Ishikawa (cell line): ENCODE results near the gene C1QTNF3.

Source experiments
- CEBPB ChIP-seq: IDR thresholded peaks from 2 replicates; pipeline ENCODE4 v1.6.1; 2012
- CREB1 ChIP-seq: IDR thresholded peaks from 2 replicates; pipeline ENCODE4 v1.6.1; 2012; ENCODE audit warnings: low read depth
- EGR1 ChIP-seq: IDR thresholded peaks from 2 replicates; pipeline ENCODE4 v1.6.1; 2012
- EP300 ChIP-seq: IDR thresholded peaks from 2 replicates; pipeline ENCODE4 v1.6.1; 2012; ENCODE audit warnings: borderline replicate concordance
- FOXM1 ChIP-seq: IDR thresholded peaks from 2 replicates; pipeline ENCODE4 v1.6.1; 2012; ENCODE audit warnings: low read depth, borderline replicate concordance
- MAX ChIP-seq: IDR thresholded peaks from 2 replicates; pipeline ENCODE4 v1.6.1; 2012
- NFIC ChIP-seq: IDR thresholded peaks from 2 replicates; pipeline ENCODE4 v1.6.1; 2012
- RAD21 ChIP-seq: IDR thresholded peaks from 2 replicates; pipeline ENCODE4 v1.6.1; 2012; ENCODE audit warnings: low read depth
- REST ChIP-seq: IDR thresholded peaks from 2 replicates; pipeline ENCODE4 v1.6.1; 2012; ENCODE audit warnings: low read depth, mild to moderate bottlenecking
- TAF1 ChIP-seq: IDR thresholded peaks from 2 replicates; pipeline ENCODE4 v1.6.1; 2012; ENCODE audit warnings: low read depth, mild to moderate bottlenecking
- TCF12 ChIP-seq: IDR thresholded peaks from 2 replicates; pipeline ENCODE4 v1.6.1; 2012; ENCODE audit warnings: low read depth
- TEAD4 ChIP-seq: IDR thresholded peaks from 2 replicates; pipeline ENCODE4 v1.6.1; 2012
- USF1 ChIP-seq: IDR thresholded peaks from 2 replicates; pipeline ENCODE4 v1.6.1; 2012
- YY1 ChIP-seq: IDR thresholded peaks from 2 replicates; pipeline ENCODE4 v1.6.1; 2012; ENCODE audit warnings: low read depth
- ZBTB7A ChIP-seq: IDR thresholded peaks from 2 replicates; pipeline ENCODE4 v1.6.1; 2012; ENCODE audit warnings: low read depth

C1QTNF3 gene

DNA sequence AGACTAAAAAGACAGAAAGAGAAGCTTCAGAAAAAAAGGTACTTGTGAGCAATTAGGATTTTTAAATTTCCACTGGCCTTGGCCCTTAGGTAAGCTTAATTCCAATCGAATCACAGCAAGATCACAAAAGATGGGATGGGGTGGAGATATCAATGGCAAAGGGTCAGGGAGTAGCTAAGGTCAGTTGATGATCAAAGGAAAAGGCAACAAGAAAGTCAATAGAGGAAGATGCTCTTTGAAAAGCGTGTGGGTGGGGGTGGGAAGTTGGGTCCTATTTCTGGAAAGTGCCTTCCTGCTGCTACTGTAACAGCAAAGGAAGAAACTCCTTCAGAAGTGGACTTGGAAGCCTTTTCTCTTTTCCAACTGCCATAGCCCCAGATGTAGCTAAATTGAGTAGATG lies 7.3 kb downstream of the C1QTNF3 start:
- no peak for TF ChIP-seq USF1
- no peak for TF ChIP-seq RAD21
- no peak for TF ChIP-seq ZBTB7A
- TF ChIP-seq FOXM1, result no peak
- TF ChIP-seq TAF1, result no peak
- no peak for TF ChIP-seq NFIC
- TF ChIP-seq EGR1, result no peak
- no peak for TF ChIP-seq EP300

DNA sequence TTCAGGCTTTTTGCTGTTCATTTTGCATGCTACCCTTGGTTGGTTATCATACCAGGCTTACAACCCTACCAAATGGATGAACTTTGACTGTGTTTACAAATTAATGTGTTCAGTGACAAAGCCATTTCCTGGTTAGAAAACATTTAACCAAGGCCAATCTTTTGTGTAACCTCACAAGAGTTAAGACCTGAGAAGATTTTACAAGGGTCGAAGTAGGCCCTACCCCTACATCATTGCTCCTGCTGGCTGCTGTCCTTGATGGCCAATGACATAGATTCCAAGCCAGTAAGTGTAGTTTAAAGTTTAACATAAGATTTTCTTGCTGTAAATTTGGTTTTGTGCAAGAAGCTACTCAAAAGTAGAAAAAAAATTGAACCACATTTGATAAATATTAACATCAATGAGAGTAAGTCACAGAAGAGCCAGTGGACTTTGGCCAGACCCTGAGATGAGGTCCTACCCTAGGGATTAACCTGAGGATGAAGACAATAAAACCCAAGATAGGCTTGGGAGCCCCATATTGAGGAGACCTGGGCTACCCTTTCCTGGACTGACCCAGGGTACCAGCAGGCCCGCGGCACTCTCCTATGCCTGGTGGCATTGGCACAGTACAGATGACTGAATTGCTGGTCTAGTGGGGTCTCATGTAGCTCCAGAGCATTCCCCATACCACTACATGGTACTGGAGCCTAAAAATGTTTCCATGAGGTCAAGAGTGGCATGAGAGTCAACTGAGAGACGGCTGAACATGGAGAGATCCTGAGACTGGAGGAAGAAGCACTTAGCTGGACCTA lies 8.3 kb downstream of the C1QTNF3 start:
- no peak for TF ChIP-seq RAD21
- no peak for TF ChIP-seq ZBTB7A
- no peak for TF ChIP-seq EP300
- TF ChIP-seq CREB1, result no peak
- TF ChIP-seq EGR1, result no peak

DNA sequence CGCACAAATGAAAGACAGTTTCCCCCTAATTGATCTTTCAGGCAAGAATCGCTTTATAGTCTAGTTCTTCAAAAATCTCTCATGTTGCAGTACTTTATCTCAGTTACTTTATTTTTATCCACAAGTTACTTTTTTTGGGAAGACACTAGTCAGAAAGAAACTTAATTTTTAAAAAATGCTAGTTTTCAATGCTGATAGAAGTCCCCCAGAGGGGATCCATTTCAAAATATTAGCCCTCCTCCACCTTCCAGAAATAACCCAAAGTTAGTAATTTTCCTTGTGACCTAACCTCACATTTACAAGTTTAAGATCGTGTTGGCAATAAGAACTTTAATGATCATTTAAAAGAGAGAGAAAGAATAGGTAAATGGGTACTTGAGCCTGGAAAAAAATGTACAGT lies 11.0 kb downstream of the C1QTNF3 start:
- TF ChIP-seq CEBPB (no peak), EP300 (no peak), FOXM1 (no peak), TEAD4 (no peak), USF1 (no peak), REST (no peak), MAX (no peak), EGR1 (no peak), NFIC (no peak), TAF1 (no peak), YY1 (no peak), RAD21 (no peak), ZBTB7A (no peak), CREB1 (no peak), TCF12 (no peak)

GRCh38 chr5:34031117-34031516 lies 11.9 kb downstream of the C1QTNF3 start:
- TF ChIP-seq REST (no peak), TEAD4 (no peak), USF1 (no peak), ZBTB7A (no peak), YY1 (no peak), TAF1 (no peak), CREB1 (no peak), EGR1 (no peak), EP300 (no peak), RAD21 (no peak), MAX (no peak), NFIC (no peak), CEBPB (no peak), TCF12 (no peak)

GRCh38 chr5:34030048-34030447 lies 13.0 kb downstream of the C1QTNF3 start:
- no peak for TF ChIP-seq TAF1
- TF ChIP-seq TCF12, result no peak
- no peak for TF ChIP-seq ZBTB7A
- no peak for TF ChIP-seq REST
- TF ChIP-seq EGR1, result no peak
- no peak for TF ChIP-seq USF1
- TF ChIP-seq TEAD4, result no peak
- no peak for TF ChIP-seq FOXM1
- no peak for TF ChIP-seq YY1
- no peak for TF ChIP-seq CREB1
- TF ChIP-seq CEBPB, result no peak
- TF ChIP-seq EP300, result no peak
- no peak for TF ChIP-seq MAX
- no peak for TF ChIP-seq NFIC
- no peak for TF ChIP-seq RAD21
